A549 (cell line): ENCODE data around the gene SPG21. TPM values are rescaled to one million over a fixed set of nuclear protein-coding genes. Genes with fewer than 3 reads are reported as not detected.

Experiments
- ATAC-seq, 2 experiments: fragments of 200-7000 bp in 1 of 2; fragments of >200 bp in 1 of 2; cut with Nextera tagmentation in 1 of 2; cut with Tn5 transposase in 1 of 2; 3 replicates each; pipeline versions ENCODE4 v1.8.0 to v1.9.1; 2018 to 2020; ENCODE audit warnings: mild to moderate bottlenecking in 1 of 2, moderate library complexity in 1 of 2
- CTCF ChIA-PET: fragments of 300-600 bp; sonication (Branson Sonifier 250); formaldehyde crosslinking; extraction: SDS; loops from one replicate; lab custom pipeline; 2021; ENCODE audit warnings: antibody characterized with exemption, inconsistent platforms; lab: Yijun Ruan, JAX
- POLR2A ChIA-PET: fragments of 350-600 bp; formaldehyde crosslinking; extraction: SDS; loops from one replicate; lab custom pipeline; 2021; ENCODE audit warnings: antibody characterized with exemption, inconsistent platforms; lab: Yijun Ruan, JAX
- DNase-seq, 2 experiments: peaks; one replicate each; pipeline versions ENCODE4 v3.0.0 to v3.0.0-alpha.2; 2011 to 2016; ENCODE audit warnings: low read depth in 1 of 2, low spot score in 1 of 2
- FAIRE-seq: peaks from 2 replicates; lab custom pipeline; 2011; peaks lifted over from hg19 to GRCh38; lab: Jason Lieb, UNC
- H3K27ac ChIP-seq, 2 experiments: fragments of >200 bp; sonication (Bioruptor Twin); formaldehyde crosslinking; 3 replicates each; pipeline ENCODE4 v1.5.1; 2016 to 2017
- H3K4me1 ChIP-seq: fragments of >200 bp; sonication (Bioruptor Twin); formaldehyde crosslinking; 3 replicates; pipeline ENCODE4 v1.6.1; 2016
- H3K4me2 ChIP-seq: fragments of >200 bp; sonication (Bioruptor Twin); formaldehyde crosslinking; 3 replicates; pipeline ENCODE4 v1.6.1; 2016
- H3K4me3 ChIP-seq: fragments of >200 bp; sonication (Bioruptor Twin); formaldehyde crosslinking; 3 replicates; pipeline ENCODE4 v1.5.1; 2016
- H3K9me3 ChIP-seq: fragments of >200 bp; sonication (Bioruptor Twin); formaldehyde crosslinking; 3 replicates; pipeline ENCODE4 v1.6.1; 2016
- ATOH8 ChIP-seq: fragments of 250-450 bp; sonication (Bioruptor Pico); IDR thresholded peaks from 2 replicates; pipeline ENCODE4 v1.5.0; 2020; ENCODE audit warnings: low read depth, mild to moderate bottlenecking, moderate library complexity
- BHLHE40 ChIP-seq: IDR thresholded peaks from 2 replicates; pipeline ENCODE4 v1.6.1; 2012; ENCODE audit warnings: low read depth, low read length, inconsistent platforms
- CBX2 ChIP-seq: fragments of 200-600 bp; sonication (generic); IDR thresholded peaks from 2 replicates; pipeline ENCODE4 v1.6.1; 2016; ENCODE audit warnings: low read depth, mild to moderate bottlenecking, borderline replicate concordance
- CBX8 ChIP-seq: fragments of 200-600 bp; sonication (generic); IDR thresholded peaks from 2 replicates; pipeline ENCODE4 v1.6.1; 2016
- ELK1 ChIP-seq: fragments of 150-350 bp; IDR thresholded peaks from 2 replicates; pipeline ENCODE4 v1.6.1; 2014; ENCODE audit warnings: low read depth, mild to moderate bottlenecking, low read length
- EP300 ChIP-seq, 2 experiments: fragments of >200 bp; sonication (Bioruptor Twin); formaldehyde crosslinking; IDR thresholded peaks; 2 replicates in 1 of 2; 3 replicates in 1 of 2; pipeline ENCODE4 v1.6.1; 2016 to 2017
- ESRRA ChIP-seq: fragments of 150-350 bp; IDR thresholded peaks from 2 replicates; pipeline ENCODE4 v1.6.1; 2014; ENCODE audit warnings: mild to moderate bottlenecking, low read length, borderline replicate concordance
- FOSB ChIP-seq: fragments of 250-450 bp; sonication (Bioruptor Pico); IDR thresholded peaks from 2 replicates; pipeline ENCODE4 v1.5.0; 2020; ENCODE audit warnings: mild to moderate bottlenecking, moderate library complexity
- FOSL2 ChIP-seq, 2 experiments: fragments of 450-650 bp in 1 of 2; fragments of >200 bp in 1 of 2; sonication (Bioruptor Twin) in 1 of 2; formaldehyde crosslinking; IDR thresholded peaks; 2 replicates each; pipeline versions ENCODE4 v1.5.0 to v1.6.1; 2016 to 2020; ENCODE audit warnings: mild to moderate bottlenecking in 1 of 2, moderate library complexity in 1 of 2
- HEYL ChIP-seq: fragments of 250-450 bp; sonication (Bioruptor Pico); IDR thresholded peaks from 2 replicates; pipeline ENCODE4 v1.8.0; 2021; ENCODE audit warnings: mild to moderate bottlenecking, moderate library complexity
- HMGXB4 ChIP-seq: fragments of 250-450 bp; sonication (Bioruptor Pico); IDR thresholded peaks from 2 replicates; pipeline ENCODE4 v1.5.0; 2021; ENCODE audit warnings: mild to moderate bottlenecking, moderate library complexity, borderline replicate concordance
- HOXA7 ChIP-seq: fragments of 250-450 bp; sonication (Bioruptor Pico); IDR thresholded peaks from 2 replicates; pipeline ENCODE4 v1.5.0; 2020; ENCODE audit warnings: mild to moderate bottlenecking, moderate library complexity
- JUN ChIP-seq, 2 experiments: fragments of >200 bp; sonication (Bioruptor Twin); formaldehyde crosslinking; IDR thresholded peaks; 2 replicates in 1 of 2; 3 replicates in 1 of 2; pipeline ENCODE4 v1.6.1; 2016 to 2017
- JUNB ChIP-seq: fragments of >200 bp; sonication (Bioruptor Twin); formaldehyde crosslinking; IDR thresholded peaks from 2 replicates; pipeline ENCODE4 v1.6.1; 2016
- KDM1A ChIP-seq: fragments of 200-600 bp; sonication (generic); IDR thresholded peaks from 2 replicates; pipeline ENCODE4 v1.6.1; 2016; ENCODE audit warnings: low read depth, mild to moderate bottlenecking
- MAFK ChIP-seq: fragments of 450-650 bp; IDR thresholded peaks from 2 replicates; pipeline ENCODE4 v1.6.1; 2014; ENCODE audit not compliant: partially characterized antibody
- MAX ChIP-seq: IDR thresholded peaks from 2 replicates; pipeline ENCODE4 v1.6.1; 2012
- MYC ChIP-seq: IDR thresholded peaks from 2 replicates; pipeline ENCODE4 v1.6.1; 2012; ENCODE audit warnings: mild to moderate bottlenecking, inconsistent platforms, low read length, improper control_type of control experiment, borderline replicate concordance
- NFE2L2 ChIP-seq: fragments of 150-350 bp; conservative IDR thresholded peaks from 2 replicates; pipeline ENCODE4 v1.6.1; 2014; ENCODE audit warnings: low read length
- PBX3 ChIP-seq: IDR thresholded peaks from 2 replicates; pipeline ENCODE4 v1.6.1; 2012
- POLR2A ChIP-seq: IDR thresholded peaks from 2 replicates; pipeline ENCODE4 v1.6.1; 2012; ENCODE audit warnings: mild to moderate bottlenecking, low read length
- POLR2AphosphoS2 ChIP-seq: conservative IDR thresholded peaks from 2 replicates; pipeline ENCODE4 v1.6.1; 2012; ENCODE audit warnings: low read length, improper control_type of control experiment, inconsistent platforms
- RAD21 ChIP-seq, 2 experiments: fragments of >200 bp in 1 of 2; sonication (Bioruptor Twin) in 1 of 2; formaldehyde crosslinking in 1 of 2; IDR thresholded peaks in 1 of 2; conservative IDR thresholded peaks in 1 of 2; 2 replicates in 1 of 2; 3 replicates in 1 of 2; pipeline ENCODE4 v1.6.1; 2012 to 2018; ENCODE audit warnings: inconsistent platforms in 1 of 2
- RARB ChIP-seq: fragments of 250-450 bp; sonication (Bioruptor Pico); IDR thresholded peaks from 2 replicates; pipeline ENCODE4 v1.8.0; 2021; ENCODE audit warnings: mild to moderate bottlenecking, moderate library complexity
- RCOR1 ChIP-seq: fragments of 150-350 bp; IDR thresholded peaks from 2 replicates; pipeline ENCODE4 v1.6.1; 2014; ENCODE audit warnings: antibody characterized with exemption, low read length, low read depth
- RFX5 ChIP-seq: fragments of 450-650 bp; IDR thresholded peaks from 2 replicates; pipeline ENCODE4 v1.7.1; 2014; ENCODE audit warnings: antibody characterized with exemption, mild to moderate bottlenecking, moderate library complexity
- TFCP2L1 ChIP-seq: fragments of 250-450 bp; sonication (Bioruptor Pico); IDR thresholded peaks from 2 replicates; pipeline ENCODE4 v1.5.0; 2021; ENCODE audit warnings: mild to moderate bottlenecking
- TP53 ChIP-seq: fragments of 250-450 bp; sonication (Bioruptor Pico); IDR thresholded peaks from 2 replicates; pipeline ENCODE4 v1.5.0; 2021; ENCODE audit warnings: mild to moderate bottlenecking, moderate library complexity
- USF2 ChIP-seq: fragments of 450-650 bp; IDR thresholded peaks from 2 replicates; pipeline ENCODE4 v1.6.1; 2014; ENCODE audit warnings: antibody characterized with exemption
- ZFP36 ChIP-seq: fragments of 450-650 bp; IDR thresholded peaks from 2 replicates; pipeline ENCODE4 v1.6.1; 2014; ENCODE audit warnings: borderline replicate concordance; ENCODE audit not compliant: partially characterized antibody
- ZSCAN20 ChIP-seq: fragments of 250-450 bp; sonication (Bioruptor Pico); IDR thresholded peaks from 2 replicates; pipeline ENCODE4 v1.8.0; 2022; ENCODE audit warnings: mild to moderate bottlenecking, moderate library complexity
- WGBS: methylation state at CpG from one replicate; pipeline ENCODE4 v1.1.6; 2017; ENCODE audit errors: missing lambda C conversion rate; 5-methylcytosine and 5-hydroxymethylcytosine counted together
- polyA plus RNA-seq, 4 experiments: library from polyadenylated mRNA; depleted of rRNA in 3 of 4; stranded (reverse); fragments of >200 nt; fragmentation: RNase III in 1 of 4; extraction: RNeasy Plus Mini Kit Qiagen cat#74134 plus additional on column Dnase treatment in 1 of 4; gene quantifications; 2 replicates in 3 of 4; 3 replicates in 1 of 4; pipeline ENCODE4 v1.2.3, GENCODE V29; 2011 to 2017

The SPG21 gene
- polyA plus RNA-seq, 2 of the 4 experiments (the other 2 are of a cell fraction) = 117 to 155 TPM

GRCh38 chr15:64919721-64920120 lies 70.0 kb downstream of the SPG21 start:
- WGBS = 85% methylated on average over 4 of the region's 4 CpGs
- no peak for FAIRE-seq

GRCh38 chr15:64917211-64917610 lies 72.5 kb downstream of the SPG21 start:
- DNase-seq (no peak), ATAC-seq (no peak), FAIRE-seq (no peak)
- no peaks in the 10 kb centered on the region; the same call in 2 of the 3 replicates for H3K4me1 ChIP-seq
- POLR2A ChIA-PET = no interaction called here
- H3K4me2 ChIP-seq = no peak overlapping the region
- 82% methylated on average over 9 of the region's 9 CpGs for WGBS
- CTCF ChIA-PET = interaction anchor here (3.4 kb wide), 1 partner anchor 11 kb away, joined by 21 read pairs; no protein-coding TSS in a partner anchor
- no peak overlapping the region for H3K4me3 ChIP-seq
- no peaks in the 10 kb centered on the region for H3K9me3 ChIP-seq
- no peak overlapping the region for H3K27ac ChIP-seq
- no peak for TF ChIP-seq POLR2AphosphoS2
- no peak for TF ChIP-seq RARB (CRISPR knock-in tag)
- no peak for TF ChIP-seq CBX8
- no peak for TF ChIP-seq BHLHE40
- TF ChIP-seq CBX2 = no peak
- no peak for TF ChIP-seq JUNB
- TF ChIP-seq EP300 (IDR thresholded peaks at IDR 0.05) = no peak
- no peak for TF ChIP-seq PBX3
- TF ChIP-seq MAFK = no peak

More at GRCh38 chr15:64919721-64920120, 70.0 kb downstream of the SPG21 start:
- Histone ChIP-seq H3K4me3 (no peak overlapping the region), H3K4me1 (no peaks in the 10 kb centered on the region), H3K4me2 (no peak overlapping the region)
- DNase-seq (no peak), ATAC-seq (no peak)
- TF ChIP-seq FOSL2 (IDR thresholded peaks at IDR 0.05) (no peak), FOSL2 (CRISPR knock-in tag; IDR thresholded peaks at IDR 0.05) (no peak), RFX5 (no peak), KDM1A (no peak), RCOR1 (no peak)
- TF ChIP-seq, all 56 proteins: peak for 0
- Histone ChIP-seq H3K27ac (no peak overlapping the region), H3K9me3 (no peaks in the 10 kb centered on the region)
- ChIA-PET CTCF (interaction anchor here (1.1 to 2.4 kb wide), 6 partner anchors 8 to 188 kb away, joined by 3 to 10 read pairs (median 4); partner anchors contain the start of gene ANKDD1A), POLR2A (no interaction called here)

GRCh38 chr15:64916365-64916764 lies 73.3 kb downstream of the SPG21 start:
- ATAC-seq (no peak), DNase-seq (no peak), FAIRE-seq (no peak)
- Histone ChIP-seq H3K4me1 (no peaks in the 10 kb centered on the region; the same call in 2 of the 3 replicates), H3K4me2 (no peak overlapping the region), H3K9me3 (no peaks in the 10 kb centered on the region), H3K27ac (no peak overlapping the region), H3K4me3 (no peak overlapping the region)
- POLR2A ChIA-PET = no interaction called here
- CTCF ChIA-PET = interaction anchor here (0.6 to 3.4 kb wide), 4 partner anchors 10 to 173 kb away, joined by 3 to 21 read pairs (median 4); no protein-coding TSS in a partner anchor
- TF ChIP-seq ZSCAN20 (CRISPR knock-in tag) = no peak
- TF ChIP-seq HMGXB4 (CRISPR knock-in tag) = no peak
- no peak for TF ChIP-seq HOXA7 (CRISPR knock-in tag)
- TF ChIP-seq FOSB (CRISPR knock-in tag) = no peak
- TF ChIP-seq BHLHE40 = no peak
- TF ChIP-seq ZFP36 = no peak
- no peak for TF ChIP-seq POLR2AphosphoS2
- no peak for TF ChIP-seq USF2
- no peak for TF ChIP-seq POLR2A
- no peak for TF ChIP-seq MYC
- TF ChIP-seq TFCP2L1 (CRISPR knock-in tag) = no peak
- no peak for TF ChIP-seq ESRRA
- no peak for TF ChIP-seq HEYL (CRISPR knock-in tag)
- no peak for TF ChIP-seq RAD21 (conservative IDR thresholded peaks at IDR 0.05 in 1 of 2, IDR thresholded peaks at IDR 0.05 in 1 of 2)
- no peak for TF ChIP-seq TP53 (CRISPR knock-in tag)
- no peak for TF ChIP-seq ATOH8
- no peak for TF ChIP-seq NFE2L2
- TF ChIP-seq JUN (IDR thresholded peaks at IDR 0.05) = no peak
- no peak for TF ChIP-seq MAX
- TF ChIP-seq ELK1 = no peak
- WGBS = 79% methylated on average over 2 of the region's 2 CpGs
